Activated B cell treated with CpG ODN at 0.5 μM for 24 hours (primary cell): ENCODE results near the gene TEX29. TPM values are rescaled to one million over a fixed set of nuclear protein-coding genes. Genes with fewer than 3 reads are reported as not detected.

ENCODE experiments used
- ATAC-seq: fragments of 200-7000 bp; cut with Tn5 transposase; one replicate; pipeline ENCODE4 v1.10.0; 2021; ENCODE audit warnings: low read depth, mild to moderate bottlenecking, moderate library complexity
- CTCF ChIA-PET: fragments of 350-600 bp; sonication (Branson Sonifier 250); formaldehyde crosslinking; loops from one replicate; lab custom pipeline; 2021; ENCODE audit warnings: antibody characterized with exemption; lab: Charles Lee
- POLR2A ChIA-PET: fragments of 350-600 bp; sonication (Branson Sonifier 250); formaldehyde crosslinking; loops from one replicate; lab custom pipeline; 2021; ENCODE audit warnings: antibody characterized with exemption; lab: Charles Lee
- DNase-seq: peaks from one replicate; pipeline ENCODE4 v3.0.0; 2022
- H3K27ac Mint-ChIP-seq: one replicate; pipeline ENCODE4 v1.8.0; 2020; ENCODE audit warnings: mixed read lengths
- H3K27me3 Mint-ChIP-seq: one replicate; pipeline ENCODE4 v1.8.0; 2021; ENCODE audit warnings: mixed read lengths
- H3K36me3 Mint-ChIP-seq: one replicate; pipeline ENCODE4 v1.8.0; 2021; ENCODE audit warnings: low read depth, mixed read lengths
- H3K4me1 Mint-ChIP-seq: one replicate; pipeline ENCODE4 v1.8.0; 2021; ENCODE audit warnings: mixed read lengths
- H3K4me3 Mint-ChIP-seq: one replicate; pipeline ENCODE4 v1.8.0; 2020; ENCODE audit warnings: mild to moderate bottlenecking, mixed read lengths
- H3K9me3 Mint-ChIP-seq: one replicate; pipeline ENCODE4 v1.8.0; 2020; ENCODE audit warnings: mixed read lengths
- intact Hi-C: fragments of 100-400 bp; cut with micrococcal nuclease; formaldehyde crosslinking; loops from one replicate; pipeline ENCODE4 v1.15.1; 2024
- total RNA-seq: library from RNA; stranded (reverse); gene quantifications from 2 replicates; pipeline ENCODE4 v1.2.3, GENCODE V29; 2022
- TF ChIP-seq, protein P1 (sequence below): fragments of 200-600 bp; IDR thresholded peaks from one replicate; pipeline ENCODE4 v1.8.0; 2022; ENCODE audit warnings: antibody characterized with exemption, mild to moderate bottlenecking

Gene TEX29
- total RNA-seq, 1 donor from 2014 or later, result 0.35 TPM

DNA sequence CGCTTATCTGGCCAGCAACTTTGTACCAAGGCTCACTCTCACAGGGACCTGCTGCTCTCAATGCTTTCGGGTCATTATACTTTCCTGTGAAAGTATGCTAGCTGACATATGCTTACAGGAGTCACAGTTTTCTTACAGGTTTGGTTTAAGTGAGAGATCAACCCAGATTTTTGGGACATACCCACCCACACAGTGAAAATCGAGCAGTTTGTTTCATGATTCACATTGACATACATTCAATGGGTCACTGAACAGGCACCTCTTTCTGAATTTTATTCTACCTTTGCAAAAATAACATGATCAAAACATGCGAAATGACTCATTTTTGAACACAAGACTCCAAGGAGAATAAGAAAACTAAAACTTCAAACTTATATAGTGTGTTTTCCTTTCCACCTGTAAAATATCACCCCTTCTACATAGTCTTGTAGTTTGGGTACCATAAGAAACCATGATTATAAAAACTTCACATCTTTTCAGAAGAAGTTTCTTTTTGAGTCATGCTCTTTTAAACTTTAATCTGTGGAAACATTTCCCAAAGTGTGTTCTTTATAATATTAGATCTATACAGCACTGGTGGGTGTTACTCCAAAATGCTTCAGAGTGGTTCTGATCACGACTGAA is 44.3 kb upstream of the TEX29 start:
- Mint-ChIP-seq H3K27me3 (no peaks in the 10 kb centered on the region), H3K9me3 (no peaks in the 10 kb centered on the region), H3K36me3 (peaks cover 95% of the 10 kb centered on the region), H3K4me1 (no peaks in the 10 kb centered on the region), H3K4me3 (no peak overlapping the region), H3K27ac (no peak overlapping the region)
- POLR2A ChIA-PET, result no interaction called here
- ATAC-seq (no peak), DNase-seq (no peak)
- TF ChIP-seq, protein P1, sequence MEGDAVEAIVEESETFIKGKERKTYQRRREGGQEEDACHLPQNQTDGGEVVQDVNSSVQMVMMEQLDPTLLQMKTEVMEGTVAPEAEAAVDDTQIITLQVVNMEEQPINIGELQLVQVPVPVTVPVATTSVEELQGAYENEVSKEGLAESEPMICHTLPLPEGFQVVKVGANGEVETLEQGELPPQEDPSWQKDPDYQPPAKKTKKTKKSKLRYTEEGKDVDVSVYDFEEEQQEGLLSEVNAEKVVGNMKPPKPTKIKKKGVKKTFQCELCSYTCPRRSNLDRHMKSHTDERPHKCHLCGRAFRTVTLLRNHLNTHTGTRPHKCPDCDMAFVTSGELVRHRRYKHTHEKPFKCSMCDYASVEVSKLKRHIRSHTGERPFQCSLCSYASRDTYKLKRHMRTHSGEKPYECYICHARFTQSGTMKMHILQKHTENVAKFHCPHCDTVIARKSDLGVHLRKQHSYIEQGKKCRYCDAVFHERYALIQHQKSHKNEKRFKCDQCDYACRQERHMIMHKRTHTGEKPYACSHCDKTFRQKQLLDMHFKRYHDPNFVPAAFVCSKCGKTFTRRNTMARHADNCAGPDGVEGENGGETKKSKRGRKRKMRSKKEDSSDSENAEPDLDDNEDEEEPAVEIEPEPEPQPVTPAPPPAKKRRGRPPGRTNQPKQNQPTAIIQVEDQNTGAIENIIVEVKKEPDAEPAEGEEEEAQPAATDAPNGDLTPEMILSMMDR, result no peak
- CTCF ChIA-PET, result no interaction called here
- intact Hi-C loops, result no loop called here

- Mint-ChIP-seq H3K27ac (no peak overlapping the region), H3K27me3 (no peaks in the 10 kb centered on the region), H3K36me3 (peaks cover 93% of the 10 kb centered on the region), H3K4me3 (no peak overlapping the region), H3K9me3 (no peaks in the 10 kb centered on the region), H3K4me1 (no peaks in the 10 kb centered on the region)
- TF ChIP-seq, protein P1, result no peak
- ATAC-seq (no peak), DNase-seq (no peak)
- CTCF ChIA-PET, result no interaction called here
- intact Hi-C loops, result no loop called here
- POLR2A ChIA-PET, result no interaction called here
These were observed 42.2 kb upstream of the TEX29 start for GRCh38 chr13:111278258-111278657.

GRCh38 chr13:111278743-111279652 is 41.4 kb upstream of the TEX29 start:
- intact Hi-C loops, result no loop called here
- Mint-ChIP-seq H3K4me3 (no peak overlapping the region), H3K27ac (no peak overlapping the region), H3K36me3 (peaks cover 93% of the 10 kb centered on the region), H3K9me3 (no peaks in the 10 kb centered on the region), H3K4me1 (no peaks in the 10 kb centered on the region), H3K27me3 (no peaks in the 10 kb centered on the region)
- ChIA-PET CTCF (no interaction called here), POLR2A (no interaction called here)
- TF ChIP-seq, protein P1, result no peak
- ATAC-seq (no peak), DNase-seq (no peak)

DNA sequence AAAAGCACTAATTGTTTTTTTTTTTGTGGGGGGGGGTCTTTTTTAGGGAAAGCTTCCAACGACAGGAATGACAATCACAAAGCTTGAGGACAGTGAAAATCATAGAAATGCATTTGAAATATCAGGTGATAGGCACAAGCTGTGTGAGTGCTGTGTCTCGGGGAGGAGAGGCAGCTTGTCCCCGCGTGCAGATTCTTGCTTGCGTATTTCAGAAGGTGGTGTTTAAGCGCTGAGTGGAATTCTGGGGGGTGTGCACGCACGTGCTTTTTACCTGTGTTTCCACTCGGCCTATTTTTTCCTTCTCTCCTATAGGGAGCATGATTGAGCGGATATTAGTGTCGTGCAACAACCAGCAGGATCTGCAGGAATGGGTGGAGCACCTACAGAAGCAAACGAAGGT is 40.2 kb upstream of the TEX29 start:
- CTCF ChIA-PET, result no interaction called here
- Mint-ChIP-seq H3K36me3 (peaks cover 92% of the 10 kb centered on the region), H3K27ac (no peak overlapping the region), H3K9me3 (no peaks in the 10 kb centered on the region), H3K4me1 (no peaks in the 10 kb centered on the region), H3K4me3 (no peak overlapping the region), H3K27me3 (no peaks in the 10 kb centered on the region)
- DNase-seq (no peak), ATAC-seq (no peak)
- intact Hi-C loops, result loop anchor here (10.0 kb wide), 1 partner anchor 1325 kb away; no protein-coding TSS in a partner anchor
- TF ChIP-seq, protein P1, result no peak
- POLR2A ChIA-PET, result no interaction called here
